Stomach (tissue), 4 donors: ENCODE results near the gene RSPRY1.

Experiments used
- EP300 ChIP-seq: sonication (generic); formaldehyde crosslinking; IDR thresholded peaks from one replicate; pipeline ENCODE4 v1.6.1; 2017; ENCODE audit warnings: antibody characterized with exemption
- POLR2A ChIP-seq, 4 donors: fragments of 450-650 bp; IDR thresholded peaks; one replicate each; pipeline ENCODE4 v1.6.1; 2016; ENCODE audit warnings: antibody characterized with exemption in 4 of 4, control low read depth in 2 of 4, mild to moderate bottlenecking in 1 of 4, moderate library complexity in 1 of 4
- POLR2AphosphoS5 ChIP-seq, 3 donors: sonication (generic); formaldehyde crosslinking; IDR thresholded peaks; one replicate each; pipeline ENCODE4 v1.6.1; 2016; ENCODE audit warnings: antibody characterized with exemption in 3 of 3
- TF ChIP-seq, protein P1 (sequence below), 7 experiments: fragments of 450-650 bp in 4 of 7; fragments of 200-600 bp in 3 of 7; sonication (generic) in 3 of 7; IDR thresholded peaks; one replicate each; pipeline ENCODE4 v1.5.1; 2016 to 2019; ENCODE audit warnings: antibody characterized with exemption in 7 of 7, control low read depth in 2 of 7, mild to moderate bottlenecking in 1 of 7

DNA sequence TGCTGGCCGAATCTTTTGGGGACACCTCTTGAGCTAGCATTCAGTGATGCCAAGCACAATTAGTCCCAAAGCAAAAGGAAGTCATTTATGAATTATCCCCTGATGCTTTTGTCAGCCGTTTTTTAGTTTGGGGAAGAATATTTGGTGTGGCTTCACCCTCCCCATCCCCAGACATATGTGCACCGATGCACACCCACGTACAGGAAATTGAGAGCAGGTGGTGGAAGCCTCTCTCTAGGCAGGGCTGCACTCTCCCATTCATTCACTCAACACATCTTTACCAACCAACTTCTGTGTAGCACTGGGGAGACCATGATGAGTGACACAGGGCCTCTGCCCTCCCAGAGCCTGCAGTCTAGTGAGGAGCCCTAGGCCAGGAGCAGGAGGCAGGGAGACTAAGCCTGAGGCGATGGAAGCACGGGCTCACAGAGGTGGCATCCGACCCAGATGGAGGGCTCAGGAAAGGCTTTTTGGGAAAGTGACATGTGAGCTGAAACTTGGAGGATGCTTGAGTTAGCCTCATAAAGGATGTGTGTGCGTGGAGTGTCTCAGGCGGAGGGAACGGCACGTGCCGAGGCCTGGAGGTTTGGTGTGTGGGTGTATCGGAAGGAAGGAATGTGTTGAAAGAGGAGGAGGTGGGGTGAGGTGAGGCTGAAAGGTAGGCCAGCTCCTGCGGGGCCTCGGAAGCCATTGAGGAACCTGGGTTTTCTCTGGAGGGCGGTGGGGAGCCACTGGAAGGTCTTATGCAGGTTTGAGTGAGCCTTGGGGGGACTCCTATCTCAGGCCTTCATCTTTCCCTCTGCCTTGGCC, 44.1 kb upstream of the RSPRY1 start:
- TF ChIP-seq, protein P1, sequence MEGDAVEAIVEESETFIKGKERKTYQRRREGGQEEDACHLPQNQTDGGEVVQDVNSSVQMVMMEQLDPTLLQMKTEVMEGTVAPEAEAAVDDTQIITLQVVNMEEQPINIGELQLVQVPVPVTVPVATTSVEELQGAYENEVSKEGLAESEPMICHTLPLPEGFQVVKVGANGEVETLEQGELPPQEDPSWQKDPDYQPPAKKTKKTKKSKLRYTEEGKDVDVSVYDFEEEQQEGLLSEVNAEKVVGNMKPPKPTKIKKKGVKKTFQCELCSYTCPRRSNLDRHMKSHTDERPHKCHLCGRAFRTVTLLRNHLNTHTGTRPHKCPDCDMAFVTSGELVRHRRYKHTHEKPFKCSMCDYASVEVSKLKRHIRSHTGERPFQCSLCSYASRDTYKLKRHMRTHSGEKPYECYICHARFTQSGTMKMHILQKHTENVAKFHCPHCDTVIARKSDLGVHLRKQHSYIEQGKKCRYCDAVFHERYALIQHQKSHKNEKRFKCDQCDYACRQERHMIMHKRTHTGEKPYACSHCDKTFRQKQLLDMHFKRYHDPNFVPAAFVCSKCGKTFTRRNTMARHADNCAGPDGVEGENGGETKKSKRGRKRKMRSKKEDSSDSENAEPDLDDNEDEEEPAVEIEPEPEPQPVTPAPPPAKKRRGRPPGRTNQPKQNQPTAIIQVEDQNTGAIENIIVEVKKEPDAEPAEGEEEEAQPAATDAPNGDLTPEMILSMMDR (IDR thresholded peaks at IDR 0.05), result no peak
- TF ChIP-seq EP300 (no peak), POLR2AphosphoS5 (IDR thresholded peaks at IDR 0.05) (no peak), POLR2A (IDR thresholded peaks at IDR 0.05) (no peak)
